ENCODE measurements around the gene ESCO1. TPM values are rescaled to one million over a fixed set of nuclear protein-coding genes. Genes with fewer than 3 reads are reported as not detected.

The ESCO1 gene
- total and polyA plus RNA-seq, 7 donors: 9.9 to 26.7 (median 13.4) TPM

- 83 to 86% (median 84%) methylated on average over 2 of the region's 2 CpGs for WGBS, 3 donors
- TF ChIP-seq CTCF (IDR thresholded peaks at IDR 0.05): no peak
- H3K4me1 ChIP-seq: no peaks in the 10 kb centered on the region
- H3K36me3 ChIP-seq (ENCODE audit: insufficient read depth in 1 of 2, low read depth in 1 of 2): peaks cover 0 to 78% of the 10 kb centered on the region in 2 donors
- H3K27me3 ChIP-seq (ENCODE audit: insufficient read depth in 3 of 3, low read length in 2 of 3): no peaks in the 10 kb centered on the region
- no peaks in the 10 kb centered on the region for H3K9me3 ChIP-seq
- DNase-seq (no peak), ATAC-seq (no peak)
- intact Hi-C loops (cut with DNase I): loop anchor here in 1 of 2 donors (10.0 kb wide), 1 partner anchor 322 kb away; no protein-coding TSS in a partner anchor
- H3K4me3 ChIP-seq: no peak overlapping the region
- H3K27ac ChIP-seq: no peak overlapping the region
Measured at GRCh38 chr18:21526463-21526862, 74.0 kb downstream of the ESCO1 start.

- Histone ChIP-seq H3K4me3 (no peak overlapping the region), H3K27ac (no peak overlapping the region), H3K4me1 (no peaks in the 10 kb centered on the region), H3K27me3 (ENCODE audit: insufficient read depth in 3 of 3, low read length in 2 of 3) (no peaks in the 10 kb centered on the region), H3K36me3 (ENCODE audit: insufficient read depth in 1 of 2, low read depth in 1 of 2) (peaks cover 0 to 77% of the 10 kb centered on the region in 2 donors), H3K9me3 (no peaks in the 10 kb centered on the region)
- no peak for TF ChIP-seq CTCF (IDR thresholded peaks at IDR 0.05)
- intact Hi-C loops (cut with DNase I): loop anchor here in 1 of 2 donors (10.0 kb wide), 1 partner anchor 321 kb away; no protein-coding TSS in a partner anchor
- DNase-seq (no peak), ATAC-seq (no peak)
- 77 to 81% (median 78%) methylated on average over 2 of the region's 2 CpGs for WGBS, 3 donors
Measured at GRCh38 chr18:21525916-21526315, 74.6 kb downstream of the ESCO1 start.

GRCh38 chr18:21522530-21522929 lies 78.0 kb downstream of the ESCO1 start:
- Histone ChIP-seq H3K27me3 (ENCODE audit: insufficient read depth in 3 of 3, low read length in 2 of 3) (no peaks in the 10 kb centered on the region), H3K4me1 (no peaks in the 10 kb centered on the region), H3K27ac (no peak overlapping the region), H3K9me3 (no peaks in the 10 kb centered on the region), H3K4me3 (no peak overlapping the region), H3K36me3 (ENCODE audit: insufficient read depth in 1 of 2, low read depth in 1 of 2) (peaks cover 3 to 68% of the 10 kb centered on the region in 2 donors)
- no peak for TF ChIP-seq CTCF (IDR thresholded peaks at IDR 0.05)
- ATAC-seq: peak; percentile 55 to 76 (median 73)
- DNase-seq: no peak
- intact Hi-C loops (cut with DNase I): loop anchor here in 1 of 2 donors (10.0 kb wide), 1 partner anchor 318 kb away; no protein-coding TSS in a partner anchor
- 51 to 69% (median 59%) methylated on average over 6 of the region's 6 CpGs for WGBS, 3 donors

GRCh38 chr18:21513741-21514140 lies 86.8 kb downstream of the ESCO1 start:
- no peaks in the 10 kb centered on the region for H3K9me3 ChIP-seq
- ATAC-seq: no peak
- 92 to 94% (median 94%) methylated on average over 5 of the region's 5 CpGs for WGBS, 3 donors

More at GRCh38 chr18:21513741-21514140, 86.8 kb downstream of the ESCO1 start:
- Histone ChIP-seq H3K4me3 (no peak overlapping the region), H3K27me3 (ENCODE audit: insufficient read depth in 3 of 3, low read length in 2 of 3) (no peaks in the 10 kb centered on the region), H3K4me1 (no peaks in the 10 kb centered on the region), H3K27ac (no peak overlapping the region), H3K36me3 (ENCODE audit: insufficient read depth in 1 of 2, low read depth in 1 of 2) (peaks cover 7 to 47% of the 10 kb centered on the region in 2 donors)
- intact Hi-C loops (cut with DNase I): no loop called here
- no peak for DNase-seq
- no peak for TF ChIP-seq CTCF (IDR thresholded peaks at IDR 0.05)
